Right atrium auricular region (tissue), 2 donors: Measurements from ENCODE around the gene SHBG. TPM values are rescaled to one million over a fixed set of nuclear protein-coding genes. Genes with fewer than 3 reads are reported as not detected.
"Not testable (repeated sequence)": the region's sequence is repeated elsewhere in the genome, so short reads cannot be mapped to it uniquely, and the experiment has no call there.

Source experiments
- DNase-seq: peaks from one replicate; pipeline ENCODE4 v3.0.0-alpha.2; 2019; ENCODE audit warnings: low spot score
- H3K27ac ChIP-seq, 2 donors: fragments of 200-600 bp; sonication (generic); 1 replicate in 1 of 2; 2 replicates in 1 of 2; pipeline ENCODE4 v1.5.1; 2016 to 2019
- H3K27me3 ChIP-seq, 2 donors: fragments of 200-600 bp; sonication (generic); one replicate each; pipeline versions ENCODE4 v1.5.1 to v1.6.0; 2017 to 2019
- H3K36me3 ChIP-seq: fragments of 200-600 bp; sonication (generic); one replicate; pipeline ENCODE4 v1.5.1; 2016
- H3K4me1 ChIP-seq, 2 donors: fragments of 200-600 bp; sonication (generic); one replicate each; pipeline versions ENCODE4 v1.5.1 to v1.6.0; 2017 to 2019
- H3K4me3 ChIP-seq, 2 donors: fragments of 200-600 bp; sonication (generic); 1 replicate in 1 of 2; 2 replicates in 1 of 2; pipeline ENCODE4 v1.5.1; 2017 to 2019; ENCODE audit warnings: mild to moderate bottlenecking in 1 of 2, moderate library complexity in 1 of 2
- H3K9me3 ChIP-seq, 2 donors: fragments of 200-600 bp; sonication (generic); one replicate each; pipeline ENCODE4 v1.5.1; 2019
- CTCF ChIP-seq, 2 donors: fragments of 200-600 bp; sonication (generic); IDR thresholded peaks; one replicate each; pipeline ENCODE4 v1.5.1; 2019; ENCODE audit warnings: antibody characterized with exemption in 2 of 2
- total RNA-seq, 2 donors: library from RNA; depleted of rRNA; stranded (reverse); fragments of >200 nt; gene quantifications; one replicate each; pipeline ENCODE4 v1.1.0, GENCODE V29; 2016

Gene SHBG
- total RNA-seq, 2 donors from 2014 or later, result 0.39 TPM; not detected in 1

DNA sequence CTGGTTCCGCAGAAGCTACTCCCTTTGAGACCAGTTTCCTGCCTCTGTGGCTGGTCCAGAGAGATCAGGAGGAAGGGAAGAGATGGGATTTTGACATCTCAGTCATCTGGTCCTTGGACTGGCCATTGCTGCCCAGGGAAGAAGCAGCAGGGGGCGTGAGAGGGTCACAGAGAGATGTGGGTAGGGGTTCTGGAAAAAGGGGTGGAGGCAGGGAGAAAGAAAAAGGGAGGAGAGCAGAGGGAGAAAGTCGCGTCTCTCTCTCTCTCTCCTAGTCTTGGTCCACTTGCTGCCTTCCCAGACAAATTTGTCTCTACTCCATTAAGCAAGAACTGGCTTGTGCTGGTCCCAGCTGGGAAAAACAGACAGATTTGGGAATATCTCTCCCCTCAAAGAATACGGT, 4.4 kb downstream of the SHBG start:
- DNase-seq, result no peak
- Histone ChIP-seq H3K27me3 (no peaks in the 10 kb centered on the region), H3K27ac (no peak overlapping the region), H3K9me3 (no peaks in the 10 kb centered on the region), H3K4me3 (no peak overlapping the region), H3K4me1 (peaks cover 0 to 7% of the 10 kb centered on the region in 2 donors), H3K36me3 (no peaks in the 10 kb centered on the region)
- peak in 1 of 2 donors; percentile 62 for TF ChIP-seq CTCF (IDR thresholded peaks at IDR 0.05)

- no peak for TF ChIP-seq CTCF (IDR thresholded peaks at IDR 0.05)
- no peak overlapping the region for H3K27ac ChIP-seq
These were observed 6.2 kb downstream of the SHBG start for GRCh38 chr17:7636163-7636562.

GRCh38 chr17:7640783-7641182, 10.8 kb downstream of the SHBG start:
- no peak overlapping the region for H3K4me3 ChIP-seq
- no peaks in the 10 kb centered on the region for H3K9me3 ChIP-seq
- no peaks in the 10 kb centered on the region for H3K36me3 ChIP-seq
- no peak overlapping the region for H3K27ac ChIP-seq
- no peak for TF ChIP-seq CTCF (IDR thresholded peaks at IDR 0.05)
- no peaks in the 10 kb centered on the region for H3K4me1 ChIP-seq
- no peaks in the 10 kb centered on the region for H3K27me3 ChIP-seq
- no peak for DNase-seq

More at GRCh38 chr17:7636163-7636562, 6.2 kb downstream of the SHBG start:
- H3K4me3 ChIP-seq, result no peak overlapping the region
- no peaks in the 10 kb centered on the region for H3K9me3 ChIP-seq
- DNase-seq, result no peak
- no peaks in the 10 kb centered on the region for H3K36me3 ChIP-seq
- H3K4me1 ChIP-seq, result peaks cover 0 to 7% of the 10 kb centered on the region in 2 donors
- no peaks in the 10 kb centered on the region for H3K27me3 ChIP-seq

DNA sequence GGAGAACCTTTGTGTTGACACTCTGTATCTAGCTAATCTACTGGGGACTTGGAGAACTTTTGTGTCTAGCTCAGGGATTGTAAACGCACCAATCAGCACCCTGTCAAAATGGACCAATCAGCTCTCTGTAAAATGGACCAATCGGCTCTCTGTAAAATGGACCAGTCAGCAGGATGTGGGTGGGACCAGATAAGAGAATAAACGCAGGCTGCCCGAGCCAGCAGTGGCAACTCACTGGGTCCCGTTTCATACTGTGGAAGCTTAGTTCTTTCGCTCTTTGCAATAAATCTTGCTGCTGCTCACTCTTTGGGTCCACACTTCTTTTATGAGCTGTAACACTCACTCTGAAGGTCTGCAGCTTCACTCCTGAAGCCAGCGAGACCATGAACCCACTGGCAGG, 11.7 kb downstream of the SHBG start:
- H3K36me3 ChIP-seq, H3K4me3 ChIP-seq, H3K4me1 ChIP-seq, DNase-seq, H3K27me3 ChIP-seq, H3K27ac ChIP-seq, H3K9me3 ChIP-seq: not testable (repeated sequence)

- Histone ChIP-seq H3K9me3 (no peaks in the 10 kb centered on the region), H3K36me3 (no peaks in the 10 kb centered on the region), H3K4me1 (no peaks in the 10 kb centered on the region), H3K27ac (no peak overlapping the region), H3K4me3 (no peak overlapping the region), H3K27me3 (no peaks in the 10 kb centered on the region)
- no peak for TF ChIP-seq CTCF (IDR thresholded peaks at IDR 0.05)
- no peak for DNase-seq
These were observed 14.8 kb downstream of the SHBG start for GRCh38 chr17:7644775-7645174.

- no peak for DNase-seq
- no peaks in the 10 kb centered on the region for H3K27me3 ChIP-seq
- no peak for TF ChIP-seq CTCF (IDR thresholded peaks at IDR 0.05)
- H3K4me3 ChIP-seq, result no peak overlapping the region
- H3K9me3 ChIP-seq, result no peaks in the 10 kb centered on the region
- H3K27ac ChIP-seq, result no peak overlapping the region
- H3K36me3 ChIP-seq, result no peaks in the 10 kb centered on the region
- H3K4me1 ChIP-seq, result peaks cover 0 to 15% of the 10 kb centered on the region in 2 donors
These were observed 16.5 kb downstream of the SHBG start for GRCh38 chr17:7646457-7646856.
